GM12865 (cell line): ENCODE results near the gene KDM7A.

ENCODE experiments used
- DNase-seq: peaks from one replicate; pipeline ENCODE4 v3.0.0; 2010; ENCODE audit warnings: low read depth
- H3K4me3 ChIP-seq: 2 replicates; pipeline ENCODE4 v1.5.1; 2011; ENCODE audit warnings: mild to moderate bottlenecking, low read depth, low read length, control low read depth
- CTCF ChIP-seq: IDR thresholded peaks from 2 replicates; pipeline ENCODE4 v1.5.1; 2011; ENCODE audit warnings: low read length, control low read depth, low read depth, inconsistent platforms; ENCODE audit not compliant: insufficient read depth; ENCODE audit errors: missing control alignments

The KDM7A gene

GRCh38 chr7:140176811-140177702 lies at the start of gene KDM7A:
Gene KDM7A (minus strand): TSS chr7:140176983. CDS start chr7:140176937, 46 bp downstream.
- peak within 1 kb of the TSS; percentile 77 for H3K4me3 ChIP-seq
- no peak for TF ChIP-seq CTCF
- peak; percentile 93 for DNase-seq

GRCh38 chr7:140225562-140226249 lies 48.9 kb upstream of the KDM7A start:
- DNase-seq: no peak

GRCh38 chr7:140223515-140224221 lies 46.9 kb upstream of the KDM7A start:
- no peak for DNase-seq
- no peak for TF ChIP-seq CTCF
- H3K4me3 ChIP-seq: no peak overlapping the region

More at GRCh38 chr7:140225562-140226249, 48.9 kb upstream of the KDM7A start:
- no peak overlapping the region for H3K4me3 ChIP-seq
- TF ChIP-seq CTCF: no peak

- TF ChIP-seq CTCF: no peak
- no peak overlapping the region for H3K4me3 ChIP-seq
- peak; percentile 51 for DNase-seq
Observed at GRCh38 chr7:140222814-140223213, 46.0 kb upstream of the KDM7A start.

- H3K4me3 ChIP-seq: no peak overlapping the region
- no peak for TF ChIP-seq CTCF
- DNase-seq: no peak
Observed at GRCh38 chr7:140219672-140220524, 43.1 kb upstream of the KDM7A start.

- no peak for TF ChIP-seq CTCF
- DNase-seq: no peak
- no peak overlapping the region for H3K4me3 ChIP-seq
Observed at GRCh38 chr7:140218656-140219055, 41.9 kb upstream of the KDM7A start.
